Osteocyte (in vitro differentiated cells): Measurements from ENCODE around the gene TRPM6. TPM values are rescaled to one million over a fixed set of nuclear protein-coding genes. Genes with fewer than 3 reads are reported as not detected.
"Not testable (repeated sequence)": the region's sequence is repeated elsewhere in the genome, so short reads cannot be mapped to it uniquely, and the experiment has no call there.

ENCODE experiments used
- DNase-seq: peaks from one replicate; pipeline ENCODE4 v3.0.0; 2021; ENCODE audit warnings: mixed read lengths; ENCODE audit not compliant: unreplicated experiment; ENCODE audit errors: extremely low spot score
- H3K27ac Mint-ChIP-seq: one replicate; pipeline ENCODE4 v1.8.0; 2021; ENCODE audit warnings: mild to moderate bottlenecking, mixed read lengths; ENCODE audit not compliant: unreplicated experiment
- H3K27me3 Mint-ChIP-seq: one replicate; pipeline ENCODE4 v1.8.0; 2021; ENCODE audit warnings: mixed read lengths; ENCODE audit not compliant: unreplicated experiment
- H3K36me3 Mint-ChIP-seq: one replicate; pipeline ENCODE4 v1.8.0; 2021; ENCODE audit warnings: mixed read lengths; ENCODE audit not compliant: unreplicated experiment
- H3K4me1 Mint-ChIP-seq: one replicate; pipeline ENCODE4 v1.8.0; 2021; ENCODE audit warnings: mixed read lengths; ENCODE audit not compliant: unreplicated experiment
- H3K4me3 Mint-ChIP-seq: one replicate; pipeline ENCODE4 v1.8.0; 2021; ENCODE audit warnings: mild to moderate bottlenecking, moderate library complexity, mixed read lengths; ENCODE audit not compliant: unreplicated experiment
- H3K9me3 Mint-ChIP-seq: one replicate; pipeline ENCODE4 v1.8.0; 2021; ENCODE audit warnings: mixed read lengths; ENCODE audit not compliant: unreplicated experiment
- total RNA-seq: library from RNA; stranded (reverse); gene quantifications from 2 replicates; pipeline ENCODE4 v1.2.1, GENCODE V29; 2021
- TF ChIP-seq, protein P1 (sequence below): fragments of 200-600 bp; sonication (generic); IDR thresholded peaks from 2 replicates; pipeline ENCODE4 v1.5.0; 2021; ENCODE audit warnings: antibody characterized with exemption, mild to moderate bottlenecking, moderate library complexity

Gene TRPM6
- total RNA-seq, 1 donor from 2014 or later = not detected

DNA sequence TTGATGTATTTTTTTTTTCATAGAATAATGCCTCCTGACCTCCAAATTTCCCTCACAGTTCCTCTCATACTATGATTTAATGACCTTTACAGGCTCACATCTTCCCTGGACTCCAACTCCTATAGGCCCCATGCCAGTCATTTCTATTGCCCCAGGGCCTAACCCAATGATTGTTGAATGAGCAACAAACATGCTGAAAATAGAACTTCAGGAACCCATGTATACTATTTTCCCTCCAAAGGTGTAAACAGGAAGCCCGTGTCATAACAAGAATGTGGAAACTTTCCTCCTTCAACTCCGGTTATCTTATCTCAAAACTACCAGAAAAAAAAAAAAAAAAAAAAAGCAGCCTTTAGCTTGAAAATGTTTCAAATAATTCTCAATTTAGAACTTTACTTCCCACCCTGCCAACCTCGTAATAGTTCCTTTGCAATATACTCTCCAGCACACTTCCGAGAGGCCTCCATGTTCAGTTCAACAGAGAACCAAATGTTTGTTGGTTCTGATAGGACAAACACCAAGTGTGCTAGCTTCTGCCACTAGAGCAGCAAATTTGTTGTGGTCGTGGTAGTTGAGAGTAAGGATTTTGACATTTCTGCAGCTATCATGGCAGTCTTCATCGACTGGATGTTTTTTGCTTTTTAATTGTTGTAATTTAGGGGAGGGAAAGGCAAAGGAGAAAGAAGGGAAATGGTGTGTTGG is 25.8 kb downstream of the TRPM6 start:
- Mint-ChIP-seq H3K9me3 (no peaks in the 10 kb centered on the region), H3K27me3 (peaks cover 2% of the 10 kb centered on the region), H3K27ac (no peak overlapping the region), H3K4me3 (no peak overlapping the region), H3K36me3 (no peaks in the 10 kb centered on the region), H3K4me1 (no peaks in the 10 kb centered on the region)
- no peak for DNase-seq
- TF ChIP-seq, protein P1, sequence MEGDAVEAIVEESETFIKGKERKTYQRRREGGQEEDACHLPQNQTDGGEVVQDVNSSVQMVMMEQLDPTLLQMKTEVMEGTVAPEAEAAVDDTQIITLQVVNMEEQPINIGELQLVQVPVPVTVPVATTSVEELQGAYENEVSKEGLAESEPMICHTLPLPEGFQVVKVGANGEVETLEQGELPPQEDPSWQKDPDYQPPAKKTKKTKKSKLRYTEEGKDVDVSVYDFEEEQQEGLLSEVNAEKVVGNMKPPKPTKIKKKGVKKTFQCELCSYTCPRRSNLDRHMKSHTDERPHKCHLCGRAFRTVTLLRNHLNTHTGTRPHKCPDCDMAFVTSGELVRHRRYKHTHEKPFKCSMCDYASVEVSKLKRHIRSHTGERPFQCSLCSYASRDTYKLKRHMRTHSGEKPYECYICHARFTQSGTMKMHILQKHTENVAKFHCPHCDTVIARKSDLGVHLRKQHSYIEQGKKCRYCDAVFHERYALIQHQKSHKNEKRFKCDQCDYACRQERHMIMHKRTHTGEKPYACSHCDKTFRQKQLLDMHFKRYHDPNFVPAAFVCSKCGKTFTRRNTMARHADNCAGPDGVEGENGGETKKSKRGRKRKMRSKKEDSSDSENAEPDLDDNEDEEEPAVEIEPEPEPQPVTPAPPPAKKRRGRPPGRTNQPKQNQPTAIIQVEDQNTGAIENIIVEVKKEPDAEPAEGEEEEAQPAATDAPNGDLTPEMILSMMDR = no peak

DNA sequence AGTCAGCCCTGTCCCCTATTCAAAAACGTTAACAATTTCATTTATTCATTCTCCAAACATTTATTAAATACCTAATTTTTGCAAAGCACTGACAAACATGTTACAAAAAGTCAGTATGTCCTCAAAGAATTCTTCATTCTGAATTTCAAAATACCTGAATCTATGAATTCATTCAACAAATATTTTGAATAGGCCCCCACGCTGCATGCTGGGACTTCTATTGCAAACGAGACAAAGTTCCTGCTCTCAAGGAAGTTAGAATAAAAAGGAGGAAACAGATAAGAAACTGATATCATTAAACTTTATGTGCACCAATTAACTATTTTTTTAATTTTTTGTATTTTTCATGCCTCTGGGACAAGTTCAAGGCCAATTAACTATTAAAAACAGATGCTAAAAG is 26.6 kb downstream of the TRPM6 start:
- Mint-ChIP-seq H3K9me3 (no peaks in the 10 kb centered on the region), H3K27ac (no peak overlapping the region), H3K36me3 (no peaks in the 10 kb centered on the region), H3K4me1 (no peaks in the 10 kb centered on the region), H3K27me3 (peaks cover 4% of the 10 kb centered on the region), H3K4me3 (no peak overlapping the region)
- no peak for DNase-seq
- TF ChIP-seq, protein P1 = no peak

DNA sequence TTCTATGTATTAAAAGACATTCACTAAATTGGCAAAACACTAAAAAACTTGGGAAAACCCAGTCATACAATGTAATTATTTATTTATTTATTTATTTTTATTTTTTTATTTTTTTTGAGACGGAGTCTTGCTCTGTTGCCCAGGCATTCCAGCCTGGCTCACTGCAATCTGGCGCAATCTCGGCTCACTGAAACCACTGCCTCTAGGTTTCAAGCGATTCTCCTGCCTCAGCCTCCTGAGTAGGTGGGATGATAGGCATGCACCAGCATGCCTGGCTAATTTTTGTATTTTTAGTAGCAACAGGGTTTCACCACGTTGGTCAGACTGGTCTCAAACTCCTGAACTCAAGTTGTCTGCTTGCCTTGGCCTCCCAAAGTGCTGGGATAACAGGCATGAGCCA is 27.5 kb downstream of the TRPM6 start:
- H3K27me3 Mint-ChIP-seq = not testable (repeated sequence)

DNA sequence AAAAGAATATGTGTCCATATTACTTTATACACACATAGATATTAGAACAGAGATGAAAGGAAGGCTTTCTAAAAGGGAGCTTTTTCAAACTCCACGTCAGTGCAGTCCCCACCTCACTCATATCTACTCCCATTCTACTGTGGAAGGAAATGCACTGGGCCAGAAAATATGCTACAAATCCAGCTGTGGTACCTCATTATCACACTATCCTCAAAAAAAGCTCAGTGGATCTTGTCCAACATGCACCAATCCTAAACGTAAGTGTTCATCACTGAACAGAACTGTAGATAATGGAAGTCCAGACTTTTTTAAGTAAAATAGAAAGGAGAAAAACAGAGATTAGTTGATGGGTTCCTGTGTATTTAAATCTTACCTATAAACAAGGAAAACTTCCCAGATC is 27.9 kb downstream of the TRPM6 start:
- no peaks in the 10 kb centered on the region for H3K36me3 Mint-ChIP-seq
- H3K9me3 Mint-ChIP-seq = no peaks in the 10 kb centered on the region
- no peak overlapping the region for H3K27ac Mint-ChIP-seq
- TF ChIP-seq, protein P1 = no peak
- H3K27me3 Mint-ChIP-seq = peaks cover 7% of the 10 kb centered on the region
- no peak overlapping the region for H3K4me3 Mint-ChIP-seq
- no peaks in the 10 kb centered on the region for H3K4me1 Mint-ChIP-seq
- no peak for DNase-seq

More for the DNA sequence above, 27.5 kb downstream of the TRPM6 start:
- H3K4me1 Mint-ChIP-seq, H3K4me3 Mint-ChIP-seq, H3K9me3 Mint-ChIP-seq, H3K36me3 Mint-ChIP-seq, H3K27ac Mint-ChIP-seq, DNase-seq: not testable (repeated sequence)

DNA sequence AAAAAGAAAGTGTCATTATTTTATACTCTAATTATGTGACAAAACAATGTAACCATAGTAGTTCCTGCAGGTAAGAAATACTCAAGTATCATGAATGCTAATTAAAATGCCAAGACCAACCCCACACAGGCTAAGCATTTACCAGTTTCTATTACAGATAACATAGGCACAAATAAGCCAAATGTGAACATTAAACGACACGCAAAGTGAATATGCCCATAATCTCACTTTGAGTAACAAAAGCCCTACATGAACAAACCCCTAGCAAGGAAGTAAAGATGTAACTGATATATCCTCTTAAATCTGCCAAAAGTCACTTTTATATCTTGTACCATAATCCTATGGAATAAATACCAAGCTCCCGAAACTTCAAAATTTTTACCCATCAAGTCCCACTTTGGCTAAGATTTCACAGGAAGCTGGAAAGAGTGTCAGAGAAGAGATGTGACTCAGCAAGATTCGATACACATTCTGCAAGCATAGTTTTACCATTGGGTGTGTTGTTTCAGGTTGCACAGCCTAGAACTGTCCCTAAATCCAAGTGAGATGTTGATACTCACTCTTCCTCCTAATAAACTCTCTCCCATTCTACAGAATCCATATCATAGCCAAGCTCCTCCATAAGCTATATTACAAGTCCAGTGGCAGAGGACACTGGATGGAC is 28.8 kb downstream of the TRPM6 start:
- Mint-ChIP-seq H3K4me3 (no peak overlapping the region), H3K36me3 (no peaks in the 10 kb centered on the region), H3K4me1 (no peaks in the 10 kb centered on the region), H3K27me3 (peaks cover 7% of the 10 kb centered on the region), H3K27ac (no peak overlapping the region), H3K9me3 (no peaks in the 10 kb centered on the region)
- TF ChIP-seq, protein P1 = no peak
- no peak for DNase-seq
